GM18520 (cell line): ENCODE data around the gene SEPTIN3.

ENCODE experiments used
- ATAC-seq: cut with Tn5 transposase; IDR thresholded peaks from one replicate; pipeline ENCODE4 v1.9.1; 2021; ENCODE audit not compliant: unreplicated experiment

The SEPTIN3 gene

DNA sequence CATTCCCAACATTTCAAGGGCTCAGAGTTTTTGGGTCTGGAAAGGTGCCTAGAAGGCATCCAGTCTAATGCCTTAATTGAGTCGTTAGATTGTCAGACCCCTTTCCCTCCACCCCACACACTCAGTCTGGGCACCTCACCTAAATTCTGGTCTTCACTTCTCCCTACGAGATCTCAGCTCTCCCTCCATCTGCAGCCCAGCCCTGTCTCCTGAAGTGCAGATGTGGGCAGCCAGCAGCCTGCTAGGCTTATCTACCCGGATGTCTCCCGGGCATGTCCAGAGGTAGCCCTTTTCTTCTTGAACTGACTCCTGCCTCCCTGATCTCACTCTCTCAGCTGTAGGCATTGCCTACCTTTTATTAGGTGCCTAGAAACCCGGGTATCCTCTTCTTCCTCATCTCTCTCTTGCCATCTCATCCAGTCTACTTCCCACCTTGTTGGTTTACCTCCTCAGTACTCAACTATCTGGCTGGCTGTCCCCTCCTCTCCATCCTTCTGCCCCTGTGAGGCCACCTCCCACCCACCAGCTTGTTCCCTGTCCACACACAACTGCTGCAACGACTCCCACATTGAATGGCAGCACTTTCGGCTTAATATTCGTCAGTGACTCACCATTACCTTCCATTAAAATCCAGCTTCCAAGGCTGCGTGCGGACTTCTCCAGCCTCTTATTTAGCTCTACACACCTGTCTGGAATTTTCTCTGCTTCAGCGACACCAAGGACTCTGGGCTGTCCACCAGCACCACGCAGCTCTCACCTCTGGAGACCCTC is 6.2 kb downstream of the SEPTIN3 start:
- no peak for ATAC-seq

DNA sequence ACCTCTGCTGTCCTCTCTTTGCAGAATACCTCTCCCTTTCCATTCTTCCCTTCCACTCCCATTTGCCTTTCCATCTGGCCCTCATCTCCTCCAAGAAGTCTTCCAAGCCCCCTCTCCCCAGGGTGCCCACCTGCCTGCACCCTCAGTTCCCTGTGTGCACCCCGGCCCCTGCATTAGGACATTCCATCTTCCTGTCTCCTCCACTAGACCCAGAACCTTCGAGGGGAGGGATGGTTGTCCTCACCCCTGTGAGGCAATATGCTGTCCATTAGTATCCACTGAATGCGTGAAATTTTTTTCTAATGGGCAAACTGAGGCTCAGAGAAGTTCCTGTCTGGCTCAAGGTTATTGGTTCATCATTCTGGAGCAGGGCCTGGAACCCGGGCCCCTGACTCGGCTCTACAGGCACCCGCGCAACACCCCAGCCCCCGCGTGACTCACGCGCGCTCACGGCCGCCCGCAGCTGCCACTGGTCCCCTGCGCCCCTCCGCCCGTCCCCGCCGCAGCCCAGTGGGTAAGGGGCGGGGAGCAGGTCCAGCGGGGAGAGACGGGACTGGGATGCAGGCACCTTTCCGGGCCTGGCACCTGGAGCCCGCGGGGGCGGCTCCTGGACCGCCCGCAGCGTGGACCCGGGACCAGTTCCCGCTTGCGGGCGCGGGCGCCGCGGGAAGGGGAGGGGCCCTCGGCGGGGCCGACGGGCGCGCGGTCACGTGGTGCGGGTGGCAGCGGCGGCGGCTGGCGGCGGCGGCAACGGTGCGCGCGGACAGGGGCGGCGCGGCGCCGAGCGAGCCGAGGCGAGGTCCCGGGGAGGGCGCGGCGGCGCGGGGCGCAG is 7.0 kb downstream of the SEPTIN3 start:
- no peak for ATAC-seq

- ATAC-seq: no peak
These were observed 7.8 kb downstream of the SEPTIN3 start for GRCh38 chr22:41976961-41977566.

DNA sequence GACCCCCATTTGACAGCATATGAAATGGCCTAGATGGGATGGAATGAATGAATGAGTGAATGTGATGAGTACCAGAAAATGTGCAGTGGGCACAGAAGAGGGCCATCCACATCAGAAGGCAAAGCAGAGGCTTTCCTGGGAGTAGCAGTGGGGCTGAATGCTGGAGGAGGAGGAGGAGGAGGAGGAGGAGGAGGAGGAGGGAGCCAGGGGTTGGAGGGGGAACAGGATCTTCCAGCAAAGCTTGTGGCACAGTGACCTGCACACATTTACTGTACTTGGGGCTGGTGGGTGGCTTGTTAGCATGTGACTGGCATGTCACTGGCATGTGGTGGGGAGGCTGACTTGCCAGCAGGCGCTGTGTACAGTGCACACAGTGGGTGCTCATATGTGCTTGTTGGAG is 9.5 kb downstream of the SEPTIN3 start:
- no peak for ATAC-seq

GRCh38 chr22:41979423-41980250 is 10.4 kb downstream of the SEPTIN3 start:
- no peak for ATAC-seq

DNA sequence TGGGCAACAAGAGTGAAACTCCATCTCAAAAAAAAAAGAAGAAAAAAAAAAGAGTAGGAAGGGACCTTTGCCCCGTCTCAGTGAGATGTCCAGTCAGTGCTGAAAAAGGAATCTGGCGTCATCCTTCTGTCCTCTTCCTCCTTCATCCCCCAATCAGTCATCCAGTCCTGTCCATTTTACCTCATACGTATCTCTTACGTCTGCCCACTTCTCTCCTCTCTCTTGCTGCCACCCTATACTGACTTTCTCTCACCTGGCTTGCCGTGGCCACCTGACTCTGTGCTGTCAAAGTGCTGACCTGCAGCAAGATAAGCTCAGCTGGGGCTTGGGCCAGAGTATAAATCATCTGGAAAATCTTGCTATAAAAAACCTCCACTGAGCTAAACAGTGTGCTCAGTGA is 13.6 kb downstream of the SEPTIN3 start:
- ATAC-seq: no peak

DNA sequence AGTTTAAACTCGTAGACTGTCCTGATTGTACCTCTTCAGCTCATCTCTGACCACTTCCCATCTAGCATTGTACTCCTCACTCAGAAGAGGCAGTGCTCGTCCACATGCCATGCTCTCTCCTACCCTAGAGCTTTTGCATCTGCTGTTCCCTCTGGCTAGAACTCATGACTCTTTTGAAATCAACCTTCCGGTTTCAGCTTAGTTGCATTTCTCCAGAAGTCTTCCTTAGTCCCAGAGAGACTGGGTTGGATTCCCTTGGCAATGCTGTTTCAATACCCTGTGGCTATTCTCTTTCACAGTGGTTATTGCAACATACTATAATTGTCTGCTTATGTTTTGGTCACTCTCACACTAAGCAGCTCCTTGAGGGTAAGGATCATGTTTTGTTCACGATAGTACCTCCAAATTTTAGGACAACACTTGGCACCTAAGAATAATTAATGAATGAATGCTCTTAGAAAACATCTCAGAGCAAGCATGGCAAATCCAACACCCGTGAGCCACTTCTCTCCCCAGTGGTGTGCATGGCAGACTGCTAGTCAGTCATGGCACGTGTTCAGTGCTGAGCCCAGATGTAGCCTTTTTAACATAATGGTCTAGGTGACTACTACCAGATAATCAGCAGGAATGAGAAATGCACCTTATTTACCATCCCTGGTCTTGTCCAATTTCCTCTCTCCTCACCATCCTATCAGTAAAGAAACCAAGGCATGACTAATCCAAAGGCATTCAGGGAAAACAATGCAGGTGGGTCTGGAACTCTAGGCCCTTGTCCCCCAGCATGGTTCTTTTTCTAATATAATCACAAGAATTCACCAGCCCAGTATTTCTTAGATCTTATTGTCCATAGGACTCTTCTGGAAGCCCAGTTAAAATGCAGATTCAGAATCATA is 14.5 kb downstream of the SEPTIN3 start:
- ATAC-seq: no peak

DNA sequence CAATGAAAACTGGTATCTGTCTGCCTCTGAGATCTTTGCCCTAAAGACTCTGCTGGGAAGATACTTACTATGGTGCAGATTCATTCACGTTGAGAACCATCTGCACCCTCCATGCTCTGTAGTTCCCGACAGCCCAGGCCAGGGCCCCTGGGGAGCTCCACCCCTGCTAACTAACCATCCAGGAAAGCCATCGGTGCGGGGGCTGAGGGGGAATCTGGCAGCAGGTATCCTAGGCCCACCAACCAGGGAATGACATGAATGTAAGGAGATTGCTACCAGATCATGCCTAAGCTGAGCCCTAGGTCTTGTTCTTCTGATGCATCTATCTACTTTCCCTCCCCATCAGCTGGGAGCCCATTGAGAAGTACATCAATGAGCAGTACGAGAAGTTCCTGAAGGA is 18.0 kb downstream of the SEPTIN3 start:
- no peak for ATAC-seq

- ATAC-seq: no peak
These were observed 20.0 kb downstream of the SEPTIN3 start for GRCh38 chr22:41989246-41989645.

- no peak for ATAC-seq
These were observed 21.9 kb downstream of the SEPTIN3 start for GRCh38 chr22:41991111-41991510.

- ATAC-seq: no peak
These were observed 23.3 kb downstream of the SEPTIN3 start for GRCh38 chr22:41992496-41992895.

GRCh38 chr22:41995211-41995610 is 26.0 kb downstream of the SEPTIN3 start:
- no peak for ATAC-seq

GRCh38 chr22:41996826-41997225 is 27.6 kb downstream of the SEPTIN3 start:
- ATAC-seq: no peak

- ATAC-seq: peak; percentile 57
These were observed 29.4 kb downstream of the SEPTIN3 start, which contains the start of gene WBP2NL for GRCh38 chr22:41998361-41999261. TSS of gene WBP2NL (plus strand) at chr22:41998788. CDS start at chr22:41998819, 31 bp downstream.

- ATAC-seq: no peak
These were observed 31.2 kb downstream of the SEPTIN3 start for GRCh38 chr22:42000466-42000865.

GRCh38 chr22:42001121-42001520 is 31.9 kb downstream of the SEPTIN3 start:
- ATAC-seq: no peak

DNA sequence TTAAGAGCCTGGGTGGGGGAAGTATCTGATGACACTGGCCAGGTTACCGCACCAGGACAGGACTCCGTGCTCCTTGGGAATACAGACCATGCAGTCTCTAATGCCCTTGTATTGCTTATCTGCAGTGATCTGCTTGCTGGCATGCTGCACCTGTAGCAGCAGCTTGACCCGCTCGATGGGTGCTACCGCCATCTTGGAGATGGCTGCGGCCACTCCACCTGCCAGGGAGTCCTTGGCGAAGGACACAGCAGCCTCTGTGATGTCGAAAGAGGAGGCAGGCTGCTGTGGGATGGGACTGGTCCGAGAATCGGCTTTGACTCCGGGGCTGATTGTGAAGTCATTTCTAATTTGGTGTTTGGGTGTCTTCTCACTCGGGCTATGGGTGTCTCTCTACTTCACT is 32.5 kb downstream of the SEPTIN3 start:
- ATAC-seq: no peak

GRCh38 chr22:42007922-42008321 is 38.7 kb downstream of the SEPTIN3 start:
- ATAC-seq: no peak

GRCh38 chr22:42010778-42011177 is 41.5 kb downstream of the SEPTIN3 start:
- no peak for ATAC-seq
